HepG2 (cell line): Measurements from ENCODE around the gene ZBTB4.

Source experiments
- ATF1 ChIP-seq: IDR thresholded peaks from 2 replicates; pipeline ENCODE4 v1.6.1; 2016; ENCODE audit warnings: mild to moderate bottlenecking, control low read depth
- MAFK ChIP-seq, 2 experiments: IDR thresholded peaks in 1 of 2; conservative IDR thresholded peaks in 1 of 2; 2 replicates each; pipeline ENCODE4 v1.6.1; 2011; ENCODE audit warnings: improper control_type of control experiment in 2 of 2, low read length in 2 of 2
- POLR2A ChIP-seq, 2 experiments: IDR thresholded peaks; 2 replicates each; pipeline ENCODE4 v1.6.1; 2011; ENCODE audit warnings: low read depth in 2 of 2, low read length in 2 of 2, mild to moderate bottlenecking in 1 of 2, moderate library complexity in 1 of 2; ENCODE audit not compliant: insufficient read depth in 1 of 2
- SMAD1 ChIP-seq: sonication (generic); formaldehyde crosslinking; IDR thresholded peaks from 2 replicates; pipeline ENCODE4 v1.4.0; 2020; ENCODE audit warnings: missing genetic modification reagents, low read depth, mild to moderate bottlenecking, borderline replicate concordance
- ZXDC ChIP-seq: sonication (generic); formaldehyde crosslinking; IDR thresholded peaks from 2 replicates; pipeline ENCODE4 v1.5.0; 2020; ENCODE audit warnings: mild to moderate bottlenecking, missing genetic modification reagents
- ZZZ3 ChIP-seq: sonication (generic); formaldehyde crosslinking; IDR thresholded peaks from 2 replicates; pipeline ENCODE4 v1.4.0; 2020; ENCODE audit warnings: missing genetic modification reagents, mild to moderate bottlenecking, borderline replicate concordance
- TF ChIP-seq, protein P1 (sequence below), 2 experiments: fragments of 450-650 bp in 1 of 2; sonication (generic) in 1 of 2; formaldehyde crosslinking; IDR thresholded peaks; 2 replicates each; pipeline versions ENCODE4 v1.5.0 to v1.8.0; 2020 to 2022; ENCODE audit warnings: mild to moderate bottlenecking in 1 of 2, missing genetic modification reagents in 1 of 2

DNA sequence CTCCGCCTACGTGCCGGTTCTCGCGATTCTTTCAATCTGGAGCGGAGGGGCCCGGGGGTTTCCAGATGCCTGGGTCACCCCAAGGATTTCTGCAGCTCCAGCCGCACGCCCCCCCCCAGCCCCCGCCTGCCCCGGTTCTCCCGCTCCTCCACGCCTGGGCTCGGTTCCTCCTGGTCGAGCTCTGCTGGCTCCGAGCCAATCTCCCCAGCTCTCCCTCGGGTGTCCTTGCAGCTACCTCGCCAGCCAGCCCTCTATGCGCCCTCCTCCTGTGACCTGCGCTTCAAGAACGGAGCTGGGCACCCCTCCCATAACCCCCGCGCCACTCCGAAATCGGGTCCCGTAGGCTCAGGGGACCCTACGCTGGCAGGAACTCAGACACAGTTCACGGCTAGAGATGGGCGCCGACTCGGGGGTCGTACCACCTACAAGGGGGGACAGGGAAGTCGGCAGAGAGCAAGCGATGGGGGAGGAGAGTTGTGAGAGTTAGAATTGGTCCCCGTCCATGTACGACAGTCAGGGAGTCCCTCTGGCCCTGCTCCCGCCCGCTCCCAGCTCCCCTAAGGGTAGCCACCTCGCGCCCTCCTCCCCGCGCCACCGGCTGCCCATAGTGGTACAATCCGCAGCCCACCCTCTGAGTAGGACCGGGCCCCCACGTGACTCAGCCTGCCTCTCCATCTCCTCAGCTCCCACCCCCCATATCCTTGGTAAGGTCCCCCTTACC is 39.2 kb downstream of the ZBTB4 start:
- TF ChIP-seq, protein P1, sequence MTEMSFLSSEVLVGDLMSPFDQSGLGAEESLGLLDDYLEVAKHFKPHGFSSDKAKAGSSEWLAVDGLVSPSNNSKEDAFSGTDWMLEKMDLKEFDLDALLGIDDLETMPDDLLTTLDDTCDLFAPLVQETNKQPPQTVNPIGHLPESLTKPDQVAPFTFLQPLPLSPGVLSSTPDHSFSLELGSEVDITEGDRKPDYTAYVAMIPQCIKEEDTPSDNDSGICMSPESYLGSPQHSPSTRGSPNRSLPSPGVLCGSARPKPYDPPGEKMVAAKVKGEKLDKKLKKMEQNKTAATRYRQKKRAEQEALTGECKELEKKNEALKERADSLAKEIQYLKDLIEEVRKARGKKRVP (CRISPR knock-in tag; IDR thresholded peaks at IDR 0.05): no peak
- TF ChIP-seq ATF1 (CRISPR knock-in tag) (no peak), POLR2A (IDR thresholded peaks at IDR 0.05; ENCODE audit: insufficient read depth in 1 of 2, low read depth in 2 of 2, low read length in 2 of 2) (no peak), ZZZ3 (CRISPR knock-in tag) (0 out of 2 replicates have a peak, but pooled peaks have one; percentile 50), SMAD1 (no peak), MAFK (conservative IDR thresholded peaks at IDR 0.05 in 1 of 2, IDR thresholded peaks at IDR 0.05 in 1 of 2; ENCODE audit: low read length in 2 of 2) (no peak), ZXDC (CRISPR knock-in tag) (no peak)
